Activated T-cell treated with anti-CD3 and anti-CD28 coated beads for 1 hour (primary cell): ENCODE data around the gene RFX8.

Experiments used
- DNase-seq: peaks from one replicate; pipeline ENCODE4 v3.0.0-alpha.2; 2020; ENCODE audit warnings: low read depth

The RFX8 gene

DNA sequence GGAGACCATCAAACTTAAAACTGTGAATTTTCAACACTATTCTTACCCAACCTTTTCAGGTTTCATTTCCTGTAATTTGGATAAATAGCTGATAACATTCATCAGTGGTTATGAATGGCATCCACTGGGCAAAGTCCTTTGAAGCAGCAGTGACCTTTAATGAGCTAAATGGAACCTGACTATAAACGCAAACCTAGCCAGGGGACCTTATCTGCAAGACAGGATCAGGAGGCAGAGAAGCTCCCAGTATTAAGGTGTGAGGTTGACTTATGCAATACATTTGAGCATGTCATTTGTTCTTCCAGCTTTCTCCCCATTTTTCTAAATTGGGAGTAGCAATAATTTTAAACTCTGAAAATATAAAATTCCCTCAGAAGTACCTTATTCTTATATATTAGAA lies 126.0 kb downstream of the RFX8 start:
- no peak for DNase-seq
